ENCODE data around the gene HS6ST3.

HS6ST3 gene

DNA sequence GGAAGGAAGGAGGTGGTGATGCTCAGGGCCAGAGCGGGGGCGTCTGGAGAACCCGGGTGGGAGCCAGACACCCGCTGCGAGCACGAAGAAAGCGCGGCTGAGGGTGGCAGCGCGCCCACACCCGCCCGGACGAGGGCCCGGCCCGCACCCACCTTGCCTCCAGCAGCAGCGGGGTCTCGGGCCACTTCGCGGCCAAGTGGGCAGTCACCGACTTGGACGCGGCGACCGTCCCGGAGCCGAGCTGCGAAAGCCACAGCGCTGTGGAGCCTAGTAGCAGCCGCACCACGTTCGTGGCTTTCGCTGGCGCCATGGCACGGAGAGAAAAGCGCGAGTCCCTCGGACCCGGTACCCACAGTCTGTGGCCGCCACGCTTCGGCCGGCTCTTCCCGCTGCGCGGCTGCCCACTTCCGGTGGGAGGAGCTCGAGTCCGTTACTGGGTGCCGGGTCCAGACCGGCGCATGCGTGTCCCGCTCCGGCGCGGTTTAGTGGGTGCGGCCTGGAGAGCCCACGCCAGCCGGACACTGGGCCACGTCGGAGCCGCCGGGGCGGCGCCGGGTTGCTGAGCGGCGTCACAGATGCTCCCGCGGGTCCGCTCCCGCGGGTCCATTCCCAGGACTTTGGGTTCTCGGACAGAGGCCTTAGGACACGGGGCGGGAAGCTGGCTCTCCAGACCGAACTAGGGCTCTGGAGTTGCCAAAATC, 36.8 kb upstream of the HS6ST3 start, which contains the start of gene UGGT2:
Gene UGGT2 (minus strand): TSS at position 399 of the 701 bp plus-strand sequence. CDS start 89 bp downstream, at position 310.
- H3K4me3 ChIP-seq (replicated peaks; ENCODE audit: low read depth, low read length): peak within 1 kb of the TSS; percentile 93
- TF ChIP-seq, protein P1, sequence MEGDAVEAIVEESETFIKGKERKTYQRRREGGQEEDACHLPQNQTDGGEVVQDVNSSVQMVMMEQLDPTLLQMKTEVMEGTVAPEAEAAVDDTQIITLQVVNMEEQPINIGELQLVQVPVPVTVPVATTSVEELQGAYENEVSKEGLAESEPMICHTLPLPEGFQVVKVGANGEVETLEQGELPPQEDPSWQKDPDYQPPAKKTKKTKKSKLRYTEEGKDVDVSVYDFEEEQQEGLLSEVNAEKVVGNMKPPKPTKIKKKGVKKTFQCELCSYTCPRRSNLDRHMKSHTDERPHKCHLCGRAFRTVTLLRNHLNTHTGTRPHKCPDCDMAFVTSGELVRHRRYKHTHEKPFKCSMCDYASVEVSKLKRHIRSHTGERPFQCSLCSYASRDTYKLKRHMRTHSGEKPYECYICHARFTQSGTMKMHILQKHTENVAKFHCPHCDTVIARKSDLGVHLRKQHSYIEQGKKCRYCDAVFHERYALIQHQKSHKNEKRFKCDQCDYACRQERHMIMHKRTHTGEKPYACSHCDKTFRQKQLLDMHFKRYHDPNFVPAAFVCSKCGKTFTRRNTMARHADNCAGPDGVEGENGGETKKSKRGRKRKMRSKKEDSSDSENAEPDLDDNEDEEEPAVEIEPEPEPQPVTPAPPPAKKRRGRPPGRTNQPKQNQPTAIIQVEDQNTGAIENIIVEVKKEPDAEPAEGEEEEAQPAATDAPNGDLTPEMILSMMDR (IDR thresholded peaks at IDR 0.05; ENCODE audit: low read length, missing control alignments): no peak
- DNase-seq (ENCODE audit: low read depth): peak; percentile 96

DNA sequence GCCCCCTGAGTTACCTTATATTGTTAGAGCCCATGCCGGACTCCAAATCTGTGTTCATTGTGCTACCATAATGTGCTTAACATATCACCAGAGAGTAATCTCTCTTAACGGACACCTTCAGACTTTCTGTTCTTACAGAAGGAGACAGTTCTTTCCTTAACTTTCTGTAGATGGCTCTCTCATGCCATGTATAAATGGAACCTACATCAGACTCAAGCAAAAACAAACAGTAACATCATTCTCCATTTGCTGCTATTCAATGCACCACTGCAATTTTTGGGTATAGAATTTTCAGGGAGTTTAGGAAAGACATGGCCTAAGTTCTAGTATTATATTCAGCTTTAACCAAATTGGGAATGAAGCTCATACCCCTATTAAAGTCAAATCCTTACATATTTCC, 24.1 kb upstream of the HS6ST3 start:
- DNase-seq (ENCODE audit: low read depth): no peak
- TF ChIP-seq, protein P1 (IDR thresholded peaks at IDR 0.05; ENCODE audit: low read length, missing control alignments): no peak
- H3K4me3 ChIP-seq (replicated peaks; ENCODE audit: low read depth, low read length): no peak overlapping the region

DNA sequence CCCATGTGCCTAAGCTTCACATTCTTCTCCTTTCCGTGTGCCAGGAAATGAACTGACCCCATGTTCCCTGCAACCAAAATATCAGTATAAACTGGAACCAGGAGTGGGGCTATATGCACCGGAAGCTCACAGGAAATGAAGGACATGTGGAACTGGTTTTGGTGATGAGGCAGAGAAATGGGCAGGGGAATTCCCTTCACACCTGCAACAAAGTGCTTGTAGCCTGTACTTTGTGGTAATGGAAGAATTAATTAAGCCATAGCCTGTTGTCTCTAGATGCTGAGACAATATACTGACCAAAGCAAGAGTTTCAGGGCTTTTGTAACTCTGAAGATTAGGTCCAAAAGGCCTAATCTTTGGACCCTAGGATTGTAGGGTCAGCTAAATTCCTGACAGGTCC, 21.2 kb upstream of the HS6ST3 start:
- H3K4me3 ChIP-seq (replicated peaks; ENCODE audit: low read depth, low read length): no peak overlapping the region
- no peak for DNase-seq (ENCODE audit: low read depth)
- TF ChIP-seq, protein P1 (IDR thresholded peaks at IDR 0.05; ENCODE audit: low read length, missing control alignments): no peak

DNA sequence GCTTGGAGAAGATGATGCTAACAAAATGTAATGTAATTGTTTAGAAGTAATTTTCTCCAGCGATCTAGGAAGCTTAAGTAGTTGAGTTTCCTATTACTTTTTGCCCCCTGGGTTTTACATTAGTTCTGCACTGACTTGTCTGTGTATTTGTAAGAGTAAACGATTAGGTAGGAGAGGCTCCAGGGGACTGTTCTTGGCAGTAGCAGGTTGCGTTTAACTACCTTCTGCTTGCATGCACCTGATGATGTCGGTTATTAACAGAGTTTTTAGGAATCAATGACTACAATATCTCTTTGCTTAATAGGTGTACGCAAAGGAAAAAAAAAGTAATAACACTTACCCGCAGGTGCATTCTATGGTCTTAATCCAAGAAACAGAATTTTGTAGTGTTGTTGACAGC, 18.4 kb upstream of the HS6ST3 start:
- no peak for DNase-seq (ENCODE audit: low read depth)
- TF ChIP-seq, protein P1 (IDR thresholded peaks at IDR 0.05; ENCODE audit: low read length, missing control alignments): no peak
- H3K4me3 ChIP-seq (replicated peaks; ENCODE audit: low read depth, low read length): no peak overlapping the region

DNA sequence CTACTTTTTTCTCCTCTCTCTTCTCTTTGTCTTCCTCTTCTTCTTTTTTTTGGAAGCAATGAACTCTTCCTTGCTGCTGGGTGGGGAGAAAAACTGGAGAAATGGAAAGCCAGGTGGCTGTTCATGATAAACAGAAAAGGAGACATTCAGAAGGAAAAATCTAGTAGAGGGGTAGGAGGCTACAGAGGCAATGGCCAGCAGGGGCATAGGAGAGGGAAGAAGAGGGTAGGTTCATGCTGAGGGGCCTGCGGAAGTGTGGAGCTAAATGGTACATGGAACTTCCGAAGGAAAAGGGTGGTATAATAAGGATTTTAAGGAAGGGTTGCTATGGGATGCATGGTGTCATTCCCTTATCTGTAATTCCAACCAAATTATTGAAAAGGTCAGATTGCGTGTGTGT, 17.5 kb upstream of the HS6ST3 start:
- H3K4me3 ChIP-seq (replicated peaks; ENCODE audit: low read depth, low read length): no peak overlapping the region
- TF ChIP-seq, protein P1 (IDR thresholded peaks at IDR 0.05; ENCODE audit: low read length, missing control alignments): no peak
- DNase-seq (ENCODE audit: low read depth): no peak

DNA sequence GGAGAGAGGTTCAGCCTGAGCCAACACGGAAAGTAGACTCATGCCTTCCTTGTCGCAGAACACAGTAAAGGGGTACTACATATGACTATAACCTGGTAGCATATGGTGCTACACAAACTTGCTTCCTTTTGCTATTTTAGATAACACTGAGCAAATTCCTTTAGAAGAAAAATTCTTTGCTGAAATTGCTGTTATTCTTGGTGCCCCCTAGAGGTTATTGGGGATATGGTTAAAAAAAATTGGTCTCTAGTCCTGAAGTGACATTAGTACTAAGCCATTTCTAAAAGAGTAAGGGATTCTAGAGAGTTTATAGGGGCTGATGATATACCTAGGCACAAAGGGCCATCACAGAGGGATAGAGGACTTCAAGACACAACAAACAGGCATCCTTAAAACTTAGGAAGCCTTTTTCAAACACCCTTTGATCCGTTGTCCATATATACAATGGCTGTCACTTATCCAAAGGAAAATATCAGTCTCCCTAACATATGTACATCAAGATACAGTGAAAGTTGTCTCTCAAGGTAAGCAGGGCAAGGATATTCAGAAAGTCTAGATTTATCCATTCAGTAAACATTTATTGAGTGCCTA, 13.9 kb upstream of the HS6ST3 start:
- H3K4me3 ChIP-seq (replicated peaks; ENCODE audit: low read depth, low read length): no peak overlapping the region
- TF ChIP-seq, protein P1 (IDR thresholded peaks at IDR 0.05; ENCODE audit: low read length, missing control alignments): peak; percentile 73
- peak; percentile 50 for DNase-seq (ENCODE audit: low read depth)
